Measurements from ENCODE around the gene MDM2. TPM values are rescaled to one million over a fixed set of nuclear protein-coding genes. Genes with fewer than 3 reads are reported as not detected.

Gene MDM2
- total and polyA plus RNA-seq, 9 of the 15 experiments (the other 6 are each of a cell fraction or from before 2014, with no cell fraction given), result 13.6 to 100 (median 49.0) TPM

DNA sequence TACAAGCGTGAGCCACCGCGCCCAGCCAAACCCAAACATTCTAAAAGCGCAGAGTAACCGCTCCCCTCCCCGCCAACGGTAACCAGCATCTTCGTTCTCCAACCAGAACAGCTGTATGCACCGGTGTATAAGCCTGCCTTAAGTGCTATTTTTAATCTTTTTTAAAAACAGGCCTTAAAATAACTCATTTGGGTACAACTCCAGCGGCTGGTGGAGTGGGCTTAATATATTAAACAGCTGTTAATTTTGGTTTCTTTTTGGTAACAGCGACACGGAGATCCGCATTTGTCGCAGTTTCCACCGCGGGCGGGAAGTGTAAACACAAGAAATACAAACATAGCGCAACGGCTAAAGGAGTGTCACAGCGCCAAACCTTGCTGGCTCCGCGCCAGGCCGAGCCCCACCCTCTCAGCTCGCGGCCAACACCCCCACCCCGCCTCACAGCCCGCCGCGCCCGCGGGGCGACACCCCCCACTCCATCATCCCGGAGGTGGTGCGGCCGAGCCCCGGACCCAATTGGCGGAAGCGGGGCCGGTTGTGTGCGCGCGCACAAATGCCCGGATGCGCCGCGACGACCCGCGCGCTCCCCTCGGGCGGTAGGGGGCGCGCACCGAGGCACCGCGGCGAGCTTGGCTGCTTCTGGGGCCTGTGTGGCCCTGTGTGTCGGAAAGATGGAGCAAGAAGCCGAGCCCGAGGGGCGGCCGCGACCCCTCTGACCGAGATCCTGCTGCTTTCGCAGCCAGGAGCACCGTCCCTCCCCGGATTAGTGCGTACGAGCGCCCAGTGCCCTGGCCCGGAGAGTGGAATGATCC is at the start of gene MDM2 (continued):
- TF ChIP-seq ZNF311 (CRISPR knock-in tag; IDR thresholded peaks at IDR 0.05), result no peak
- TF ChIP-seq ERF (CRISPR knock-in tag; IDR thresholded peaks at IDR 0.05), result 0 out of 2 replicates have a peak, but pooled peaks have one; percentile 60
- no peak for TF ChIP-seq SLC30A9 (CRISPR knock-in tag; IDR thresholded peaks at IDR 0.05)
- no peak for TF ChIP-seq ZNF780A (CRISPR knock-in tag; IDR thresholded peaks at IDR 0.05)
- peak; percentile 51; the same call in 1 of the 2 replicates for TF ChIP-seq ELF4 (CRISPR knock-in tag; IDR thresholded peaks at IDR 0.05)
- no peak for TF ChIP-seq DIDO1 (tag; IDR thresholded peaks at IDR 0.05; ENCODE audit: low read depth)
- TF ChIP-seq RFX7 (CRISPR knock-in tag; IDR thresholded peaks at IDR 0.05), result no peak
- TF ChIP-seq ZZZ3 (IDR thresholded peaks at IDR 0.05), result peak; percentile 77
- TF ChIP-seq DNMT1 (IDR thresholded peaks at IDR 0.05), result no peak
- TF ChIP-seq BMI1 (IDR thresholded peaks at IDR 0.05; ENCODE audit: low read length), result no peak
- TF ChIP-seq CEBPG (CRISPR knock-in tag; IDR thresholded peaks at IDR 0.05), result no peak
- TF ChIP-seq CEBPG (tag; conservative IDR thresholded peaks at IDR 0.05 in 1 of 2, IDR thresholded peaks at IDR 0.05 in 1 of 2), result 0 out of 4 replicates have a peak, but pooled peaks of 1 of the 2 experiments have one; percentile 8
- no peak for TF ChIP-seq SRSF3 (IDR thresholded peaks at IDR 0.05; ENCODE audit: insufficient read depth, low read length)
- no peak; the same call in 1 of the 2 replicates for TF ChIP-seq ZNF431 (CRISPR knock-in tag; IDR thresholded peaks at IDR 0.05)
- TF ChIP-seq TAF15 (IDR thresholded peaks at IDR 0.05; ENCODE audit: low read depth, low read length), result peak; percentile 66; the same call in 1 of the 2 replicates
- TF ChIP-seq, protein P1, sequence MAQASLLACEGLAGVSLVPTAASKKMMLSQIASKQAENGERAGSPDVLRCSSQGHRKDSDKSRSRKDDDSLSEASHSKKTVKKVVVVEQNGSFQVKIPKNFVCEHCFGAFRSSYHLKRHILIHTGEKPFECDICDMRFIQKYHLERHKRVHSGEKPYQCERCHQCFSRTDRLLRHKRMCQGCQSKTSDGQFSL (CRISPR knock-in tag; IDR thresholded peaks at IDR 0.05), result peak; percentile 97
- TF ChIP-seq, protein P1 (tag; IDR thresholded peaks at IDR 0.05), result peak in 1 of 2 experiments; percentile 97; a peak in 2 of 4 replicates
- no peak for TF ChIP-seq ZNF354B (CRISPR knock-in tag; IDR thresholded peaks at IDR 0.05)
- TF ChIP-seq, protein P2, sequence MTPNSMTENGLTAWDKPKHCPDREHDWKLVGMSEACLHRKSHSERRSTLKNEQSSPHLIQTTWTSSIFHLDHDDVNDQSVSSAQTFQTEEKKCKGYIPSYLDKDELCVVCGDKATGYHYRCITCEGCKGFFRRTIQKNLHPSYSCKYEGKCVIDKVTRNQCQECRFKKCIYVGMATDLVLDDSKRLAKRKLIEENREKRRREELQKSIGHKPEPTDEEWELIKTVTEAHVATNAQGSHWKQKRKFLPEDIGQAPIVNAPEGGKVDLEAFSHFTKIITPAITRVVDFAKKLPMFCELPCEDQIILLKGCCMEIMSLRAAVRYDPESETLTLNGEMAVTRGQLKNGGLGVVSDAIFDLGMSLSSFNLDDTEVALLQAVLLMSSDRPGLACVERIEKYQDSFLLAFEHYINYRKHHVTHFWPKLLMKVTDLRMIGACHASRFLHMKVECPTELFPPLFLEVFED (CRISPR knock-in tag; conservative IDR thresholded peaks at IDR 0.05), result no peak; the same call in 1 of the 2 replicates
- TF ChIP-seq ZNF384 (IDR thresholded peaks at IDR 0.05; ENCODE audit: low read depth, low read length), result no peak
- TF ChIP-seq CCAR2 (IDR thresholded peaks at IDR 0.05; ENCODE audit: low read depth, low read length), result no peak
- TF ChIP-seq FOXM1 (IDR thresholded peaks at IDR 0.05; ENCODE audit: low read depth), result peak; percentile 88
- TF ChIP-seq FOXM1 (CRISPR knock-in tag; IDR thresholded peaks at IDR 0.05; ENCODE audit: low read depth), result no peak; the same call in 1 of the 2 replicates
- TF ChIP-seq, protein P3, sequence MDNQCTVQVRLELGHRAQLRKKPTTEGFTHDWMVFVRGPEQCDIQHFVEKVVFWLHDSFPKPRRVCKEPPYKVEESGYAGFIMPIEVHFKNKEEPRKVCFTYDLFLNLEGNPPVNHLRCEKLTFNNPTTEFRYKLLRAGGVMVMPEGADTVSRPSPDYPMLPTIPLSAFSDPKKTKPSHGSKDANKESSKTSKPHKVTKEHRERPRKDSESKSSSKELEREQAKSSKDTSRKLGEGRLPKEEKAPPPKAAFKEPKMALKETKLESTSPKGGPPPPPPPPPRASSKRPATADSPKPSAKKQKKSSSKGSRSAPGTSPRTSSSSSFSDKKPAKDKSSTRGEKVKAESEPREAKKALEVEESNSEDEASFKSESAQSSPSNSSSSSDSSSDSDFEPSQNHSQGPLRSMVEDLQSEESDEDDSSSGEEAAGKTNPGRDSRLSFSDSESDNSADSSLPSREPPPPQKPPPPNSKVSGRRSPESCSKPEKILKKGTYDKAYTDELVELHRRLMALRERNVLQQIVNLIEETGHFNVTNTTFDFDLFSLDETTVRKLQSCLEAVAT (IDR thresholded peaks at IDR 0.05), result peak; percentile 39 to 45; a peak in 2 of 4 replicates
- TF ChIP-seq ZNF347 (CRISPR knock-in tag; IDR thresholded peaks at IDR 0.05; ENCODE audit: low read depth), result no peak
- TF ChIP-seq, protein P4, sequence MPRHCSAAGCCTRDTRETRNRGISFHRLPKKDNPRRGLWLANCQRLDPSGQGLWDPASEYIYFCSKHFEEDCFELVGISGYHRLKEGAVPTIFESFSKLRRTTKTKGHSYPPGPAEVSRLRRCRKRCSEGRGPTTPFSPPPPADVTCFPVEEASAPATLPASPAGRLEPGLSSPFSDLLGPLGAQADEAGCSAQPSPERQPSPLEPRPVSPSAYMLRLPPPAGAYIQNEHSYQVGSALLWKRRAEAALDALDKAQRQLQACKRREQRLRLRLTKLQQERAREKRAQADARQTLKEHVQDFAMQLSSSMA (CRISPR knock-in tag; IDR thresholded peaks at IDR 0.05), result 0 out of 2 replicates have a peak, but pooled peaks have one; percentile 19

All from K562 (cell line).